ENCODE measurements around the gene ZNF747.

The ZNF747 gene

GRCh38 chr16:30565526-30565925, 30.9 kb upstream of the ZNF747 start:
- TF ChIP-seq CTCF (IDR thresholded peaks at IDR 0.05) (no peak), ZFX (IDR thresholded peaks at IDR 0.05; ENCODE audit: borderline replicate concordance) (no peak)
- no peak overlapping the region for H3K27ac ChIP-seq

- H3K27ac ChIP-seq: peak overlapping the region; percentile 66
- peak; percentile 11; the same call in 1 of the 2 replicates for TF ChIP-seq CTCF (IDR thresholded peaks at IDR 0.05)
- TF ChIP-seq ZFX (IDR thresholded peaks at IDR 0.05; ENCODE audit: borderline replicate concordance): no peak
These were observed 27.4 kb upstream of the ZNF747 start for GRCh38 chr16:30562021-30562420.

- peak overlapping the region; percentile 66 for H3K27ac ChIP-seq
- TF ChIP-seq ZFX (IDR thresholded peaks at IDR 0.05; ENCODE audit: borderline replicate concordance) (no peak), CTCF (IDR thresholded peaks at IDR 0.05) (no peak)
These were observed 26.6 kb upstream of the ZNF747 start for GRCh38 chr16:30561089-30561816.

- TF ChIP-seq ZFX (IDR thresholded peaks at IDR 0.05; ENCODE audit: borderline replicate concordance) (no peak), CTCF (IDR thresholded peaks at IDR 0.05) (no peak)
These were observed 25.0 kb upstream of the ZNF747 start for GRCh38 chr16:30559690-30560089.

GRCh38 chr16:30558789-30559377, 24.2 kb upstream of the ZNF747 start:
- TF ChIP-seq CTCF (IDR thresholded peaks at IDR 0.05): no peak
- TF ChIP-seq ZFX (IDR thresholded peaks at IDR 0.05; ENCODE audit: borderline replicate concordance): no peak
- peak overlapping the region; percentile 94 for H3K27ac ChIP-seq

More at GRCh38 chr16:30559690-30560089, 25.0 kb upstream of the ZNF747 start:
- peak overlapping the region; percentile 94 for H3K27ac ChIP-seq

- TF ChIP-seq ZFX (IDR thresholded peaks at IDR 0.05; ENCODE audit: borderline replicate concordance) (no peak), CTCF (IDR thresholded peaks at IDR 0.05) (0 out of 2 replicates have a peak, but pooled peaks have one; percentile 10)
- H3K27ac ChIP-seq: peak within 1 kb of the TSS; percentile 94
These were observed 23.5 kb upstream of the ZNF747 start, which contains the start of gene ZNF764 for GRCh38 chr16:30557957-30558788. Gene ZNF764 (minus strand): TSS chr16:30558374. CDS start chr16:30558182, 192 bp downstream.
